Kidney (tissue), 14 donors: ENCODE data around the gene DCAF11. TPM values are rescaled to one million over a fixed set of nuclear protein-coding genes. Genes with fewer than 3 reads are reported as not detected.

Experiments
- DNase-seq, 5 donors: peaks; one replicate each; pipeline ENCODE4 v3.0.0-alpha.2; 2013 to 2020
- FAIRE-seq: peaks from 2 replicates; lab custom pipeline; 2012; peaks lifted over from hg19 to GRCh38; lab: Jason Lieb, UNC
- H3K27ac ChIP-seq, 2 donors: one replicate each; pipeline ENCODE4 v1.7.0; 2013; ENCODE audit warnings: low read depth in 2 of 2, low read length in 2 of 2, inconsistent platforms in 1 of 2
- H3K27me3 ChIP-seq: one replicate; pipeline ENCODE4 v1.7.1; 2013; ENCODE audit warnings: low read length, inconsistent platforms; ENCODE audit not compliant: control insufficient read depth, insufficient read depth
- H3K36me3 ChIP-seq, 3 donors: one replicate each; pipeline versions ENCODE4 v1.7.0 to v1.7.1; 2013; ENCODE audit warnings: low read length in 3 of 3, control low read depth in 1 of 3, inconsistent platforms in 1 of 3; ENCODE audit not compliant: insufficient read depth in 3 of 3, control insufficient read depth in 2 of 3
- H3K4me1 ChIP-seq, 3 donors: one replicate each; pipeline versions ENCODE4 v1.7.0 to v1.7.1; 2013; ENCODE audit warnings: low read length in 3 of 3, inconsistent platforms in 1 of 3, low read depth in 1 of 3; ENCODE audit not compliant: control insufficient read depth in 2 of 3, insufficient read depth in 2 of 3
- H3K4me3 ChIP-seq, 3 donors: one replicate each; pipeline versions ENCODE4 v1.7.0 to v1.8.1; 2013; ENCODE audit warnings: low read length in 3 of 3, control low read depth in 1 of 3, inconsistent platforms in 1 of 3
- H3K9ac ChIP-seq, 3 donors: one replicate each; pipeline versions ENCODE4 v1.7.0 to v1.7.1; 2013; ENCODE audit warnings: low read length in 3 of 3, control low read depth in 1 of 3, inconsistent platforms in 1 of 3
- H3K9me3 ChIP-seq, 3 donors: one replicate each; pipeline versions ENCODE4 v1.7.0 to v1.7.1; 2013; ENCODE audit warnings: low read length in 3 of 3, control low read depth in 1 of 3, inconsistent platforms in 1 of 3; ENCODE audit not compliant: control insufficient read depth in 2 of 3, insufficient read depth in 1 of 3
- CTCF ChIP-seq: IDR thresholded peaks from 3 replicates; pipeline ENCODE4 v1.5.1; 2012; ENCODE audit warnings: mild to moderate bottlenecking, moderate library complexity, borderline replicate concordance; ENCODE audit not compliant: insufficient read depth; ENCODE audit errors: extremely low read depth
- intact Hi-C: fragments of 100-400 bp; cut with DNase I; formaldehyde crosslinking; loops from one replicate; pipeline ENCODE4 v1.11.1; 2022
- polyA plus RNA-seq: library from polyadenylated mRNA; stranded (reverse); fragments of 350-450 nt; fragmentation: Illumina TruSeq; extraction: RNeasy Lipid Tissue Mini Kit (QIAGEN cat#74804); gene quantifications from one replicate; pipeline ENCODE4 v1.2.3, GENCODE V29; 2014; ENCODE audit warnings: low read depth, low replicate concordance; ENCODE audit not compliant: insufficient read depth
- total RNA-seq: library from RNA; stranded (reverse); fragmentation: NEBNext Ultra II Directional; extraction: Animal tissue kit (Norgen Biotek cat#: 25700); gene quantifications from one replicate; pipeline ENCODE4 v1.2.1, GENCODE V29; 2021
- donor health status: control.
- donor health status: control.
- donor health status: control.
- donor health status: control.
- donor health status: control.
- donor health status: DM: yes; HTN: yes; CAD: no.
- donor health status: Normal renal cell carcinoma (clear cell type).

DCAF11 gene
- total and polyA plus RNA-seq, 2 donors from 2014 or later, result 69.4 to 81.1 TPM

- Histone ChIP-seq H3K4me3 (no peak overlapping the region), H3K9ac (no peak overlapping the region), H3K27me3 (no peaks in the 10 kb centered on the region), H3K9me3 (no peaks in the 10 kb centered on the region), H3K36me3 (no peaks in the 10 kb centered on the region), H3K4me1 (peaks cover 0 to 17% (median 10%) of the 10 kb centered on the region in 3 donors), H3K27ac (no peak overlapping the region)
- TF ChIP-seq CTCF, result no peak
- intact Hi-C loops, result no loop called here
- FAIRE-seq (no peak), DNase-seq (no peak)
These were observed 14.9 kb downstream of the DCAF11 start for GRCh38 chr14:24129410-24129998.

- H3K9ac ChIP-seq, result no peak within 1 kb of the TSS
- no peak for FAIRE-seq
These were observed 15.8 kb downstream of the DCAF11 start, which contains the start of gene FITM1 for GRCh38 chr14:24130380-24130716. Gene FITM1 (plus strand): TSS chr14:24130659. CDS start chr14:24131564, 905 bp downstream.

GRCh38 chr14:24130717-24131548, 16.4 kb downstream of the DCAF11 start:
- no peak for TF ChIP-seq CTCF
- Histone ChIP-seq H3K27ac (peak overlapping the region; percentile 58 to 90), H3K9ac (no peak overlapping the region), H3K4me1 (peaks cover 0 to 21% (median 14%) of the 10 kb centered on the region in 3 donors), H3K27me3 (no peaks in the 10 kb centered on the region), H3K36me3 (no peaks in the 10 kb centered on the region), H3K4me3 (no peak overlapping the region), H3K9me3 (no peaks in the 10 kb centered on the region)
- intact Hi-C loops, result no loop called here
- DNase-seq (peak in 2 of 5 donors; percentile 13 to 21), FAIRE-seq (no peak)

More at GRCh38 chr14:24130380-24130716, 15.8 kb downstream of the DCAF11 start, which contains the start of gene FITM1:
- no peaks in the 10 kb centered on the region for H3K27me3 ChIP-seq
- peaks cover 0 to 18% (median 13%) of the 10 kb centered on the region in 3 donors for H3K4me1 ChIP-seq
- peak within 1 kb of the TSS; percentile 58 to 90 for H3K27ac ChIP-seq
- H3K9me3 ChIP-seq, result no peaks in the 10 kb centered on the region
- intact Hi-C loops, result no loop called here
- H3K36me3 ChIP-seq, result no peaks in the 10 kb centered on the region
- no peak within 1 kb of the TSS for H3K4me3 ChIP-seq
- no peak for TF ChIP-seq CTCF
- peak in 3 of 5 donors; percentile 18 to 78 (median 20) for DNase-seq
